Natural killer cell (primary cell): ENCODE measurements around the gene TTC23L. TPM values are rescaled to one million over a fixed set of nuclear protein-coding genes. Genes with fewer than 3 reads are reported as not detected.

ENCODE experiments used
- ATAC-seq, 3 donors: fragments of 150-1000 bp in 2 of 3; fragments of 200-7000 bp in 1 of 3; cut with Tn5 transposase; 1 replicate in 1 of 3; 2 replicates in 2 of 3; pipeline ENCODE4 v1.10.0; 2021; ENCODE audit warnings: mild to moderate bottlenecking in 2 of 3, moderate library complexity in 2 of 3
- DNase-seq, 2 donors: peaks; one replicate each; pipeline versions ENCODE4 v3.0.0 to v3.0.0-alpha.2; 2013 to 2021; ENCODE audit warnings: mixed read lengths in 1 of 2
- H3K27ac ChIP-seq: one replicate; pipeline ENCODE4 v1.5.1; 2013; ENCODE audit warnings: mild to moderate bottlenecking, low read length
- H3K27me3 ChIP-seq: one replicate; pipeline ENCODE4 v1.6.1; 2013; ENCODE audit warnings: low read length; ENCODE audit not compliant: control insufficient read depth, insufficient read depth
- H3K36me3 ChIP-seq: one replicate; pipeline ENCODE4 v1.6.1; 2013; ENCODE audit warnings: low read length; ENCODE audit not compliant: control insufficient read depth, insufficient read depth
- H3K4me1 ChIP-seq: one replicate; pipeline ENCODE4 v1.6.1; 2013; ENCODE audit warnings: low read length; ENCODE audit not compliant: control insufficient read depth, insufficient read depth
- H3K4me3 ChIP-seq: one replicate; pipeline ENCODE4 v1.5.1; 2013; ENCODE audit warnings: low read length
- H3K9me3 ChIP-seq: one replicate; pipeline ENCODE4 v1.6.1; 2013; ENCODE audit warnings: low read length; ENCODE audit not compliant: control insufficient read depth, insufficient read depth
- H3K27ac Mint-ChIP-seq, 2 donors: one replicate each; pipeline ENCODE4 v1.8.0; 2022; ENCODE audit warnings: mild to moderate bottlenecking in 2 of 2, mixed read lengths in 2 of 2, moderate library complexity in 1 of 2
- H3K27me3 Mint-ChIP-seq, 2 donors: one replicate each; pipeline ENCODE4 v1.8.0; 2022; ENCODE audit warnings: low read depth in 2 of 2, mixed read lengths in 2 of 2
- H3K36me3 Mint-ChIP-seq: one replicate; pipeline ENCODE4 v1.8.0; 2022; ENCODE audit warnings: mixed read lengths
- H3K4me1 Mint-ChIP-seq, 2 donors: one replicate each; pipeline ENCODE4 v1.8.0; 2022; ENCODE audit warnings: mixed read lengths in 2 of 2
- H3K4me3 Mint-ChIP-seq: one replicate; pipeline ENCODE4 v1.8.0; 2022; ENCODE audit warnings: mild to moderate bottlenecking, moderate library complexity, mixed read lengths
- H3K9me3 Mint-ChIP-seq, 2 donors: one replicate each; pipeline ENCODE4 v1.8.0; 2022; ENCODE audit warnings: mixed read lengths in 2 of 2
- CTCF ChIP-seq: fragments of 200-600 bp; IDR thresholded peaks from one replicate; pipeline ENCODE4 v1.8.0; 2022; ENCODE audit warnings: antibody characterized with exemption
- WGBS: methylation state at CpG from one replicate; pipeline ENCODE4 v1.1.7; 2013; ENCODE audit warnings: missing lambda C conversion rate; ENCODE audit not compliant: insufficient coverage; 5-methylcytosine and 5-hydroxymethylcytosine counted together
- intact Hi-C: fragments of 100-400 bp; cut with micrococcal nuclease; formaldehyde crosslinking; loops from one replicate; pipeline ENCODE4 v1.14.2; 2022
- total RNA-seq, 4 donors: library from RNA; stranded (reverse); fragments of 120-200 nt in 1 of 4; gene quantifications; one replicate each; pipeline versions ENCODE4 v1.2.3 to v1.2.4, GENCODE V29; 2013 to 2022

TTC23L gene
- total RNA-seq, 3 donors from 2014 or later (not counting 1 experiment from before 2014, with no cell fraction given): 0.48 TPM; not detected in 2

- H3K27ac ChIP-seq: no peak overlapping the region
- WGBS: 100% methylated on average over 1 of the region's 1 CpG
- Mint-ChIP-seq H3K4me1 (no peaks in the 10 kb centered on the region), H3K27me3 (peaks cover 5 to 28% of the 10 kb centered on the region in 2 donors), H3K36me3 (no peaks in the 10 kb centered on the region), H3K4me3 (no peak overlapping the region), H3K27ac (no peak overlapping the region), H3K9me3 (no peaks in the 10 kb centered on the region)
- intact Hi-C loops: no loop called here
- H3K27me3 ChIP-seq: no peaks in the 10 kb centered on the region
- H3K36me3 ChIP-seq: no peaks in the 10 kb centered on the region
- H3K9me3 ChIP-seq: no peaks in the 10 kb centered on the region
- H3K4me3 ChIP-seq: no peak overlapping the region
- ATAC-seq (no peak), DNase-seq (no peak)
- no peak for TF ChIP-seq CTCF
- H3K4me1 ChIP-seq: no peaks in the 10 kb centered on the region
Measured at GRCh38 chr5:34889394-34889793, 50.4 kb downstream of the TTC23L start.

- Histone ChIP-seq H3K27ac (no peak overlapping the region), H3K36me3 (no peaks in the 10 kb centered on the region), H3K27me3 (no peaks in the 10 kb centered on the region), H3K9me3 (no peaks in the 10 kb centered on the region), H3K4me1 (no peaks in the 10 kb centered on the region), H3K4me3 (no peak overlapping the region)
- intact Hi-C loops: no loop called here
- Mint-ChIP-seq H3K27ac (no peak overlapping the region), H3K4me3 (no peak overlapping the region), H3K27me3 (peaks cover 2 to 6% of the 10 kb centered on the region in 2 donors), H3K36me3 (no peaks in the 10 kb centered on the region), H3K4me1 (no peaks in the 10 kb centered on the region), H3K9me3 (no peaks in the 10 kb centered on the region)
- no peak for TF ChIP-seq CTCF
- 90% methylated on average over 5 of the region's 5 CpGs for WGBS
- no peak for ATAC-seq
- DNase-seq: no peak
Measured at GRCh38 chr5:34891981-34892380, 53.0 kb downstream of the TTC23L start.

GRCh38 chr5:34892414-34892813 lies 53.5 kb downstream of the TTC23L start:
- Mint-ChIP-seq H3K4me3 (no peak overlapping the region), H3K27me3 (peaks cover 0 to 1% of the 10 kb centered on the region in 2 donors), H3K27ac (no peak overlapping the region), H3K9me3 (no peaks in the 10 kb centered on the region), H3K36me3 (no peaks in the 10 kb centered on the region), H3K4me1 (no peaks in the 10 kb centered on the region)
- Histone ChIP-seq H3K4me3 (no peak overlapping the region), H3K9me3 (no peaks in the 10 kb centered on the region), H3K4me1 (no peaks in the 10 kb centered on the region), H3K27me3 (no peaks in the 10 kb centered on the region), H3K27ac (no peak overlapping the region), H3K36me3 (no peaks in the 10 kb centered on the region)
- TF ChIP-seq CTCF: no peak
- DNase-seq: no peak
- ATAC-seq: no peak
- WGBS: 83% methylated on average over 6 of the region's 6 CpGs
- intact Hi-C loops: no loop called here

- no peak for TF ChIP-seq CTCF
- no peak overlapping the region for H3K4me3 ChIP-seq
- H3K27ac Mint-ChIP-seq: no peak overlapping the region
- DNase-seq (no peak), ATAC-seq (no peak)
- H3K27me3 ChIP-seq: no peaks in the 10 kb centered on the region
- H3K4me3 Mint-ChIP-seq: no peak overlapping the region
- no peaks in the 10 kb centered on the region for H3K9me3 Mint-ChIP-seq
- no peaks in the 10 kb centered on the region for H3K9me3 ChIP-seq
- H3K4me1 Mint-ChIP-seq: no peaks in the 10 kb centered on the region
- no CpG with 5 or more reads among the region's 1 CpG for WGBS
- intact Hi-C loops: no loop called here
- no peaks in the 10 kb centered on the region for H3K36me3 Mint-ChIP-seq
- H3K36me3 ChIP-seq: no peaks in the 10 kb centered on the region
- no peaks in the 10 kb centered on the region for H3K4me1 ChIP-seq
- H3K27ac ChIP-seq: no peak overlapping the region
- no peaks in the 10 kb centered on the region for H3K27me3 Mint-ChIP-seq
Measured at GRCh38 chr5:34894716-34895115, 55.8 kb downstream of the TTC23L start.
